Measurements from ENCODE around the gene NGEF. TPM values are rescaled to one million over a fixed set of nuclear protein-coding genes. Genes with fewer than 3 reads are reported as not detected.

The NGEF gene
- total and polyA plus RNA-seq, 10 of the 15 experiments (the other 5 are each of a cell fraction or from before 2014, with no cell fraction given): 0.12 TPM; not detected in 9

DNA sequence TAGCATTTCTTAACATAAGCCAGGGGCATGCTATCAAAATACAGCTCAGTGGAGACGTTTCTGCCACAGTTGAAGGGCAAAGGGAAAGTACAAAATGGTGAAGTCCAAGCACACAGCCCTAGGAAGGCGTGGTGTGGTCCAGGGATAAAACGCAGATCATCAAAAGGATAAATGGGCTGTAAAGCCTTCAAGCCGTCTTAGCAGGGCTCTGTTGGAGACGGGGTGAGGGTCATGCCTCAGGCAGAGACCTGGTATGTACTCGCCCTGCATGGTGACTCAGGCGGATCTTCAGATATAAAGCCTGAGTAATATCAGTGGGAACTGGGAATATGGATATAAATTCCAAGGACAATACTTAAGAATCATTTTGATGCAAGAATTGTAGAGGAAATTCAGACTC, 61.2 kb downstream of the NGEF start (continued):
- no peak for TF ChIP-seq GATAD2B (conservative IDR thresholded peaks at IDR 0.05; ENCODE audit: low read depth)
- no peak for TF ChIP-seq SUZ12 (IDR thresholded peaks at IDR 0.05; ENCODE audit: unreplicated experiment)
- TF ChIP-seq KAT2A (conservative IDR thresholded peaks at IDR 0.05; ENCODE audit: control insufficient read depth, low read depth, low read length): no peak
- no peak for TF ChIP-seq CREM (IDR thresholded peaks at IDR 0.05; ENCODE audit: low read depth)
- no peak for TF ChIP-seq MEF2B (IDR thresholded peaks at IDR 0.05; ENCODE audit: partially characterized antibody, poor library complexity, severe bottlenecking)

- intact Hi-C loops (cut with micrococcal nuclease; ENCODE audit: unreplicated experiment): no loop called here
- Histone ChIP-seq H3K9ac (ENCODE audit: control insufficient read depth, insufficient read depth, low read length) (no peak overlapping the region), H3K79me2 (ENCODE audit: control insufficient read depth, insufficient read depth, low read length) (no peaks in the 10 kb centered on the region), H2AFZ (ENCODE audit: control insufficient read depth, low read depth, low read length) (no peak overlapping the region), H3K27me3 (replicated peaks in 1 of 2; ENCODE audit: control insufficient read depth in 2 of 2, insufficient read depth in 2 of 2, low read length in 1 of 2) (no peaks in the 10 kb centered on the region), H3K4me3 (no peak overlapping the region), H3K9me3 (replicated peaks; ENCODE audit: control insufficient read depth, insufficient read depth, low read length) (no peaks in the 10 kb centered on the region), H3K4me2 (ENCODE audit: control insufficient read depth, insufficient read depth) (no peak overlapping the region), H3K4me1 (ENCODE audit: control insufficient read depth, insufficient read depth, low read length) (peaks cover 8% of the 10 kb centered on the region), H3K36me3 (ENCODE audit: control insufficient read depth in 2 of 2, insufficient read depth in 2 of 2, low read length in 1 of 2) (no peaks in the 10 kb centered on the region), H4K20me1 (ENCODE audit: control insufficient read depth, insufficient read depth) (no peaks in the 10 kb centered on the region), H3K27ac (ENCODE audit: control insufficient read depth, insufficient read depth) (no peak overlapping the region)
- POLR2A ChIA-PET: no interaction called here
- CTCF ChIA-PET: no interaction called here
- no peak for ATAC-seq
- DNase-seq (ENCODE audit: low read depth, low spot score): no peak
- RAD21 ChIA-PET (ENCODE audit: unreplicated experiment): no interaction called here
- in situ Hi-C loops (cut with MboI): no loop called here
- SMC1A ChIA-PET (ENCODE audit: uncharacterized antibody, unreplicated experiment): no interaction called here
- FAIRE-seq: no peak
- WGBS (ENCODE audit: insufficient coverage, insufficient replicate concordance, low lambda C conversion rate, missing lambda C conversion rate): 70% methylated on average over 11 of the region's 11 CpGs
- no TSS peak for BruUV-seq (replicated peaks)
- TF ChIP-seq SMC3 (IDR thresholded peaks at IDR 0.05; ENCODE audit: borderline replicate concordance, low read length) (no peak), RCOR1 (conservative IDR thresholded peaks at IDR 0.05; ENCODE audit: low read depth, low read length) (no peak), PAX8 (IDR thresholded peaks at IDR 0.05) (no peak), HSF1 (IDR thresholded peaks at IDR 0.05; ENCODE audit: low read depth, low read length) (no peak), NR2F1 (conservative IDR thresholded peaks at IDR 0.05) (no peak), PML (IDR thresholded peaks at IDR 0.05; ENCODE audit: low read length) (no peak), E2F8 (IDR thresholded peaks at IDR 0.05; ENCODE audit: low read depth, partially characterized antibody) (no peak), BRCA1 (IDR thresholded peaks at IDR 0.05; ENCODE audit: low read depth, low read length) (no peak), CREM (IDR thresholded peaks at IDR 0.05; ENCODE audit: low read depth) (no peak), KAT2A (conservative IDR thresholded peaks at IDR 0.05; ENCODE audit: control insufficient read depth, low read depth, low read length) (no peak), NR2C2 (IDR thresholded peaks at IDR 0.05; ENCODE audit: borderline replicate concordance, control insufficient read depth, insufficient read length, low read depth) (no peak), POLR2AphosphoS2 (IDR thresholded peaks at IDR 0.05; ENCODE audit: low read depth, low read length) (no peak), NRF1 (conservative IDR thresholded peaks at IDR 0.05; ENCODE audit: low read depth, low read length) (no peak), CBX5 (IDR thresholded peaks at IDR 0.05; ENCODE audit: low read depth) (no peak), HDAC6 (IDR thresholded peaks at IDR 0.05; ENCODE audit: unreplicated experiment) (no peak), ZBED1 (IDR thresholded peaks at IDR 0.05; ENCODE audit: borderline replicate concordance) (no peak), RELB (IDR thresholded peaks at IDR 0.05; ENCODE audit: low read depth) (no peak)
Observed at GRCh38 chr2:232951181-232951580, 61.9 kb downstream of the NGEF start.
